Stimulated activated CD8-positive, alpha-beta memory T cell treated with anti-CD3 and anti-CD28 coated beads, Interleukin-7, amount 100 ng/mL, for 24 hours (primary cell): ENCODE results near the gene RAD51B.

ENCODE experiments used
- DNase-seq: peaks from one replicate; pipeline ENCODE4 v3.0.0-alpha.2; 2020; ENCODE audit warnings: low read depth

The RAD51B gene

DNA sequence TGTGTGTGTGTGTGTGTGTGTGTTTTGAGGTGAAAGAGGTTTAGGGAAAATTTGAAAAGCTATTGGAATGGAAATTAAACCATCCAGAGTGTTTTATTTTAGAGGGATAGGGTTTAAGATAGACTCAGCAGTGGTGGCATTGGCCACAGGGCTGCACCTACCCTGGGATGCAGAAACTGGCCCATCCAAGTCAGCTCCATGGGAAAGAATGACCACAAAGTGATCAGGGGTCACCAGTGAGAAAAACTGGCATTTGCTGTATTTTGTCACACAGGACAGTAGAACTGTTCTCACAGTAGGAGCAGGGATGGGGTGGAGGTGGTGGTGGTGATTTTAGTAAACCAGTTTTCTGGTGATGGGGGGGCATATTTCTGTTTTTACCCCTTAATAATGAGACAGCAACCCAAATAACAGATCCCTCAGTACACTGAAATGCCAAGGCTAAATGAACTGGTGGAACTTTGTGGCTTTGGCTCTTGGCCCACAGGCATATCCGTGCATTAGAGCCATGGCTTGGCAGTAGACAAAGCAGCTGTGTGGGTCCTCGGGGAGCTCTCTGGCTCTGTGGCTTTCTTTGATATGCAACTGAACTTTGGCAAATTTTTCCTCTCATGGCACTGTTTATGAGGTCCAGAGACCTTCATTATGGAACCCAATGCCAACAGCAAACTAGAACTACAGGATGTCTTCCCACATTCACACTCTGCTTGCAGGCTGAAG, 625.0 kb downstream of the RAD51B start:
- no peak for DNase-seq

GRCh38 chr14:68446243-68447040, 626.9 kb downstream of the RAD51B start:
- DNase-seq, result no peak

GRCh38 chr14:68447581-68448251, 628.1 kb downstream of the RAD51B start:
- no peak for DNase-seq

GRCh38 chr14:68448252-68448902, 628.8 kb downstream of the RAD51B start:
- DNase-seq, result no peak

GRCh38 chr14:68449561-68450181, 630.1 kb downstream of the RAD51B start:
- no peak for DNase-seq

DNA sequence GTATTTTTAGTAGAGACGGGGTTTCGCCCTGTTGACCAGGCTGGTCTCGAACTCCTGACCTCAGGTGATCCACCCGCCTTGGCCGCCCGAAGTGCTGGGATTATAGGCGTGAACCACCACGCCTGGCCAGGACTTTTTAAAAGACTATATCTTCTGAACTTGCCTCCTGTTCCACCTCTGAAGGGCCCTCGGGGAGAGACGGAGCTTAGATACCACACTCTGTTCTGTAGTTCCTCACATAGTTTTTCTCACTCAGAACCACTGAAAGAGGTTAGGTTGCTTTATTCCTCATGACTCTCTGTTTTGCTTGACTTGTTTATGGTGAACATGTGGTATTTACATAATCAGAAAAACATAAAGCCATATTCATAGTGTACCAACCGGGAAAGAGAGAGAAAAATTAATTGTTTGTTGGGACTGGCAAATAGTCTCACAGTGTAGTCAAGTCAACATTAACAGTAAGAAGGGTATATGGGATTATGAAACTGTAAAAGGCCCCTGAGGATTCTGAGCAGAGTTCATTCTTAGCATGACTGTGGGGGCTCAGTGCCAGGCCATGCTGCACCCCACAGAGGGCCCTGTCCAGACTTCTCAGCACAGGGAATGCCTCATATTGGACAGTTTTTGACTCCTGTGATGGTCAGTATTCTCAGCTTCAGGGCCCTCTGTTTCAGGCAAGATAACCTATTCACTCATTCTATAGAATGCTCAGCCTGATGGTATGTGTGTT, 631.0 kb downstream of the RAD51B start:
- DNase-seq, result no peak

DNA sequence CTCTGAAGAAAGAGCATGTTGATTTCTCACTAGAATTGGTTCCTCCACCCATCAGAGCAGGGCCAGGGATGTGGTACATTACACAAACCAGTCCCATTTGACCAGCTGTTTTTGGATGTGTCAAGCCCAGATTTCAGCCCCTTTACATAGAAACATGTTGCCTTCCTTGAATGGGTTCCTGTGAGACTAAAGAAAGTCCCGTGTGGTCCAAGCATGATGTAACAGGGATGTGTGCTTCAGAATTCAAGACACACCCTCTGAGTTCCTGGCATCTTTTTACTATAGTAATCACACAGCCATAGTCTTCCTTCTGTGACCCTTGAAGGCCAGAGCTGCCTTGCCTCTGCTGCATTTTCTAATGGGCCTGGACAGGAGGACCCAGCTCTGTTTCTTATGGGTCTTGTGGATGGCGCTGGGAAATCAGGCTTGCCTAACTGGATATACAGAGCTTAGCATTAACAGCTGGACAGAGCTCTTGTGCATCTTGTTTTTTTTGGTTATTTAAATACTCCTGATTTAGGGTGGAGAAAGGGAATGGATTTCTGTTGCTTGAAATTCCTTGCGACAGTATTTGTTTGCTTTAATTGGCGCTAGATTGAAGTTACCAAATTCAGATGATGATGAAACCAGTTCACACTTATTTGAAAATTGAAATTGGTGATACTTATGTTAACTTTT, 632.3 kb downstream of the RAD51B start:
- no peak for DNase-seq

GRCh38 chr14:68458253-68458652, 638.7 kb downstream of the RAD51B start:
- no peak for DNase-seq

- DNase-seq, result no peak
Observed at GRCh38 chr14:68458840-68459469, 639.4 kb downstream of the RAD51B start.

- DNase-seq, result no peak
Observed at GRCh38 chr14:68459480-68460136, 640.0 kb downstream of the RAD51B start.

- DNase-seq, result no peak
Observed at GRCh38 chr14:68460541-68460940, 641.0 kb downstream of the RAD51B start.

GRCh38 chr14:68461086-68461485, 641.5 kb downstream of the RAD51B start:
- no peak for DNase-seq

- DNase-seq, result no peak
Observed at GRCh38 chr14:68462683-68463082, 643.1 kb downstream of the RAD51B start.

- DNase-seq, result no peak
Observed at GRCh38 chr14:68463299-68463698, 643.7 kb downstream of the RAD51B start.

- no peak for DNase-seq
Observed at GRCh38 chr14:68463705-68464374, 644.3 kb downstream of the RAD51B start.

DNA sequence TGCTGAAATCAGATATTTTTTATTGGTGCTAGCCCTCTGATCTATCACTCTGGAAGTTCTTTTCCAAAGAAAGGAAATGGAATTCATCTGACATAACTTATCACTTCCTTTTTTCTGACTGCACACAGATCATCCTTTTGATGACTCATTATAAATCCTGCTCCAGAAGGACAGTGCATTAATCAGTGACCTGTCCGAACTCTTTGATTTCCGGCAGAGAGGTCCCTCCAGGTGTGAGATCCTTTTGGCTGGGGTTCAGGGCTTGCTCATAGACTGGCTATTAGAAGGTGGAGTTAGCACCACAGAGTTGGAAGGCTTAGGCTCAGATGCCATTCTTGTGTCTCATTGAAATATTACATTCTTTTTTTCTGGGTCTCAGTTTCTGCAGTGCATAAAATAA, 645.1 kb downstream of the RAD51B start:
- no peak for DNase-seq

- no peak for DNase-seq
Observed at GRCh38 chr14:68466491-68466977, 647.0 kb downstream of the RAD51B start.

DNA sequence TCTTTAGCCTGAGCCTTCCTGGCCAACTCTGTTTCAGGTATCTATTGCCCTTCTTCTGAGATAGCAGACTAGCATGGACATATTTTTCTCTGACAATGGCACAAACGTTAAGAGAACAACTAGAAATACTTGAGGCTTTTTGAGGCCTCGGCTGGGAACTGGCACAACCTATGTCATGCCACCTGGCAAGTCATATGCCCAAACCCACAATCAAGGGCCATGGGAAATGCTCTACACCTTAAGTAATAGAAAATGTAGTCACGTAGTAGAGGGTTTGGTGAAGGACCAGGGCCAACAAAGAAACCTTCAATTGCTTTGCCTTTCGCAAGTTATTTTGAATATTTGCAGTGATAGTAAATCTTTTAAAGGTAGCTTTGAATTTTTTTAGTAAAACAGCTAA, 647.8 kb downstream of the RAD51B start:
- DNase-seq, result no peak
